Measurements from ENCODE around the gene SPCS1. TPM values are rescaled to one million over a fixed set of nuclear protein-coding genes. Genes with fewer than 3 reads are reported as not detected.
A peak's percentile ranks its signal among the peaks of the same experiment; 100 is the strongest.

The SPCS1 gene
- total RNA-seq, 4 donors from 2014 or later: 33.8 to 123 (median 65.3) TPM

DNA sequence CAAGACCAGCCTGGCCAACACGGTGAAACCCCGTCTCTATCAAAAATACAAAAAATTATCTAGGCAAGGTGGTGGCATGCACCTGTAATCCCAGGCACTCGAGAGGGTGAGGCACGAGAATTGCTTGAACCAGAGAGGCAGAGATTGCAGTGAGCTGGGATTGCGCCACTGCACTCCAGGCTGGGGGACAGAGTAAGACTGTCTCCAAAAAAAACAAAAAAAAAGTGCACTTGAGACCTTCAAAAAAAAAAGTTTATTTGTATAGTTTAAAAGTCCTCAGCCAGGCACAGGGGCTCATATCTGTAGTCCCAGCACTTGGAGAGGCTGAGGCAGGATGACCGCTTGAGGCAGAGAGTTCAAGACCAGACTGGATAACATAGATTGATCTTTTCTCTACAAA lies 22.3 kb upstream of the SPCS1 start:
- DNase-seq: no peak
- H3K27me3 ChIP-seq: no peaks in the 10 kb centered on the region
- no peak overlapping the region for H3K4me3 ChIP-seq
- TF ChIP-seq, protein P1, sequence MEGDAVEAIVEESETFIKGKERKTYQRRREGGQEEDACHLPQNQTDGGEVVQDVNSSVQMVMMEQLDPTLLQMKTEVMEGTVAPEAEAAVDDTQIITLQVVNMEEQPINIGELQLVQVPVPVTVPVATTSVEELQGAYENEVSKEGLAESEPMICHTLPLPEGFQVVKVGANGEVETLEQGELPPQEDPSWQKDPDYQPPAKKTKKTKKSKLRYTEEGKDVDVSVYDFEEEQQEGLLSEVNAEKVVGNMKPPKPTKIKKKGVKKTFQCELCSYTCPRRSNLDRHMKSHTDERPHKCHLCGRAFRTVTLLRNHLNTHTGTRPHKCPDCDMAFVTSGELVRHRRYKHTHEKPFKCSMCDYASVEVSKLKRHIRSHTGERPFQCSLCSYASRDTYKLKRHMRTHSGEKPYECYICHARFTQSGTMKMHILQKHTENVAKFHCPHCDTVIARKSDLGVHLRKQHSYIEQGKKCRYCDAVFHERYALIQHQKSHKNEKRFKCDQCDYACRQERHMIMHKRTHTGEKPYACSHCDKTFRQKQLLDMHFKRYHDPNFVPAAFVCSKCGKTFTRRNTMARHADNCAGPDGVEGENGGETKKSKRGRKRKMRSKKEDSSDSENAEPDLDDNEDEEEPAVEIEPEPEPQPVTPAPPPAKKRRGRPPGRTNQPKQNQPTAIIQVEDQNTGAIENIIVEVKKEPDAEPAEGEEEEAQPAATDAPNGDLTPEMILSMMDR (IDR thresholded peaks at IDR 0.05): no peak
- TF ChIP-seq POLR2A (IDR thresholded peaks at IDR 0.05): no peak
- no peaks in the 10 kb centered on the region for H3K9me3 ChIP-seq
- H3K27ac ChIP-seq: no peak overlapping the region
- H3K4me1 ChIP-seq: peaks cover 0 to 32% (median 2%) of the 10 kb centered on the region in 4 donors
- peaks cover 0 to 26% (median 0%) of the 10 kb centered on the region in 3 donors for H3K36me3 ChIP-seq

DNA sequence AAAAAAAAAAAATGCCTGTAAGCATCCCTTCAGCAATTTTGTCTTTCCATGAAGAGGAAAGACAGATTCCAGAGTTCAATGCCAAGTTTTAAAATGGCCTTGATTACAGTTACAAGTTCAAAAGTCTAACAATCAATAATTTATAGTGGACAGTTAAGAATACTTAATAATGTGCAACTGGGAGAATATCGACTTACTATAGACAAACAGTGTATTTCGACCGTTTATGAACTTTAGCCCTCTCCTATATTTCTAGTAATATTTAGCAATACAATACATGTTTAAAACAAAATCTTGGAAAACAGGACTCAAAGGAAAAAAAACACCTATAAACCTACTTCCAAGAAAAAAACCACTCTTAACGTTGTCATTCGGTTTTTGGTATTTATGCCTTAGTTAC lies 21.7 kb upstream of the SPCS1 start:
- peaks cover 0 to 32% (median 2%) of the 10 kb centered on the region in 4 donors for H3K4me1 ChIP-seq

DNA sequence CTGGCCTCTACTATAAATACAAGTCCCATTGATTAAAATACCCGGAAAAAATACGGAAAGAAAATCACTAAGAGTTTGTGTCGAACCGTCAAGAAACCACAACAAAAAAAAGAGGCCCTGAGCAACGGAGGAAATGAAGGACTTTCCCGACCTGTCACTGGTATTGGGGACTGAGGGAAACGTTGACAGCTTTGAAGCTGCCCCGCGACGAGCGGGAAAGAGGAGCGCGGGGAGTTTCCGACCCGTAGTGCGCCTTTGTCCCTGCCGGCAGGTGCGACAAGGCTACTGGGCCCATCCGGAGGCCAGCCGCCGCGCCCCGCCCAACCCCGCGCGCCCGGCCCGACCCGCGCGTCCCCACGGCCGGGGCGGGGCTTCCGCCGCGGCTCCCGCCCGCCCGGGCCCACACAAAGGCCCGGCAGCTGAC lies 20.6 kb upstream of the SPCS1 start:
- DNase-seq: peak; percentile 71 to 92 (median 91)
- Histone ChIP-seq H3K27ac (peak overlapping the region; percentile 96 to 100 (median 98)), H3K27me3 (no peaks in the 10 kb centered on the region), H3K4me3 (peak overlapping the region; percentile 70 to 97 (median 80)), H3K9me3 (no peaks in the 10 kb centered on the region), H3K36me3 (peaks cover 0 to 36% (median 0%) of the 10 kb centered on the region in 3 donors), H3K4me1 (peaks cover 0 to 32% (median 2%) of the 10 kb centered on the region in 4 donors)
- TF ChIP-seq POLR2A (IDR thresholded peaks at IDR 0.05): peak in 1 of 2 donors; percentile 45
- TF ChIP-seq, protein P1 (IDR thresholded peaks at IDR 0.05): peak in 1 of 6 experiments; percentile 20

More for the DNA sequence above, 21.7 kb upstream of the SPCS1 start:
- DNase-seq: no peak
- Histone ChIP-seq H3K27me3 (no peaks in the 10 kb centered on the region), H3K36me3 (peaks cover 0 to 28% (median 0%) of the 10 kb centered on the region in 3 donors), H3K27ac (no peak overlapping the region), H3K4me3 (peak overlapping the region in 1 of 4 donors; percentile 78), H3K9me3 (no peaks in the 10 kb centered on the region)
- no peak for TF ChIP-seq POLR2A (IDR thresholded peaks at IDR 0.05)
- TF ChIP-seq, protein P1 (IDR thresholded peaks at IDR 0.05): no peak

DNA sequence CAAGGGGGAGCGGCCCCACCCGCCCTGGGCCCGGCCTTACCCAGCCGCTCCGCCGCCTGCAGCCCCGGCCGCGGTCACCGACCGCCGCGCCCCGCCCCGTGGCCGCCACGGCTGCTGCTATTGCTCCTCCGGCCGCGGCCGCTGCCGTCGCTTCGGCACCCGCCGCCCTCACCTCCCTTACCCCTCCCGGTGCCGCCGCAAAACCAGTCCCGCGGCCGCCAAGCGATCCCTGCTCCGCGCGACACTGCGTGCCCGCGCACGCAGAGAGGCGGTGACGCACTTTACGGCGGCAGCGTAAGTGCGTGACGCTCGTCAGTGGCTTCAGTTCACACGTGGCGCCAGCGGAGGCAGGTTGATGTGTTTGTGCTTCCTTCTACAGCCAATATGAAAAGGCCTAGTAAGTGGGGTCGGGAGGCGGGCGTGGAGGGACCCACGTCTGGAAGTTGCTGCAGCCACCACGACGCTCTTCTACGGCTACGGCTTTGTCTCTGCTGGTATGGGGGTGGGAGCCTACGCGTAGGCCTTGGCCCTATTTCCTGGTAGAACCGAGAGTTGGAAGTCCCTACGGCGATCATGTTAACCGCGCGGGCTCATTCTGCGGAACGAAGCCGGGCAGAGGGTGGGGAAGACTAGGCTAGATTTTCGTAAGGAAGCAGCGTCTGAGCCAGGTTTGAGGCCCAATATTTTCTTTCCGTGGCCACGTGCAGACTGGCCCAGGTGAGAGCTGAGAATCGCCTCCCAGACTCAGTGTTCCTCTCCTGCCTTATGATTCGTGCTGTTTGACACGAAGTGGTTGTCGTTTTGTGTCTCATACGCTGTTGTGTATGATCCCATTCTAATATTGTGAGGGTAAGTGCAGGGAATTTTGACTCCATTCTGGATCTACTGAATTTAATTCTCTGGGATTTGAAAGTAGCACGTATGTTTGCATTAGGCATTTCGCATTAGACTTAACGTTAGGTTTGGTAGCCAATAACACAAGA lies 19.9 kb upstream of the SPCS1 start, which contains the start of the genes GNL3 and PBRM1:
Gene GNL3 (plus strand): TSS at position 324 of the 983 bp plus-strand sequence. CDS start 61 bp downstream, at position 385.
Gene PBRM1 (minus strand): TSS at position 205 of the 983 bp plus-strand sequence.
- Histone ChIP-seq H3K4me1 (peaks cover 0 to 32% (median 2%) of the 10 kb centered on the region in 4 donors), H3K9me3 (no peaks in the 10 kb centered on the region), H3K27ac (peak within 1 kb of the TSS; percentile 96 to 100 (median 98)), H3K36me3 (peaks cover 0 to 37% (median 0%) of the 10 kb centered on the region in 3 donors), H3K27me3 (no peaks in the 10 kb centered on the region), H3K4me3 (peak within 1 kb of the TSS; percentile 70 to 97 (median 80))
- peak; percentile 79 to 81 for TF ChIP-seq POLR2A (IDR thresholded peaks at IDR 0.05)
- TF ChIP-seq, protein P1 (IDR thresholded peaks at IDR 0.05): no peak
- DNase-seq: peak; percentile 91 to 97 (median 96)

DNA sequence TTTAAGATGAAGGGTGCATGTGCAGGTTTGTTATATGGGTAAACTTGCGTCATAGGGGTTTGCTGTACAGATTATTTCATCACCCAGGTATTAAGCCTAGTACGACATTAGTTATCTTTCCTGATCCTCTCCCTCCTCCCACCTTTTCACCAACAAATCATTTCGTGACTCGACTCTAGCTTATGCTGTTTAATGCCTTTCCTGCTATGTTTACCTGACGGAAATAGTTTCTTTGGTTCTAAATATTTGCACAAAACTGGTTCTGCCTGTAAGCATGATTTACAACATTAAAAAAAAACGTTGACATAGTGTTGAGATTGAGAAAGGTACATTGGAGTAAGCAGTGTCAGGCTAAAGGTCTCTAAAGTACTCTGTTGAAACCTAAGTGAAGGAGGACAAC lies 17.6 kb upstream of the SPCS1 start:
- no peak overlapping the region for H3K4me3 ChIP-seq
- H3K36me3 ChIP-seq: peaks cover 0 to 60% (median 0%) of the 10 kb centered on the region in 3 donors
- no peaks in the 10 kb centered on the region for H3K9me3 ChIP-seq
- no peak for DNase-seq
- H3K27me3 ChIP-seq: no peaks in the 10 kb centered on the region
- no peak overlapping the region for H3K27ac ChIP-seq
- H3K4me1 ChIP-seq: peaks cover 0 to 24% (median 2%) of the 10 kb centered on the region in 4 donors
- TF ChIP-seq, protein P1 (IDR thresholded peaks at IDR 0.05): no peak
- TF ChIP-seq POLR2A (IDR thresholded peaks at IDR 0.05): no peak
